Measurements from ENCODE around the gene ZNF254. TPM values are rescaled to one million over a fixed set of nuclear protein-coding genes. Genes with fewer than 3 reads are reported as not detected.
A peak's percentile ranks its signal among the peaks of the same experiment; 100 is the strongest.
"Not testable (repeated sequence)": the region's sequence is repeated elsewhere in the genome, so short reads cannot be mapped to it uniquely, and the experiment has no call there.

The ZNF254 gene
- total RNA-seq, 1 donor from 2014 or later = 16.9 TPM

DNA sequence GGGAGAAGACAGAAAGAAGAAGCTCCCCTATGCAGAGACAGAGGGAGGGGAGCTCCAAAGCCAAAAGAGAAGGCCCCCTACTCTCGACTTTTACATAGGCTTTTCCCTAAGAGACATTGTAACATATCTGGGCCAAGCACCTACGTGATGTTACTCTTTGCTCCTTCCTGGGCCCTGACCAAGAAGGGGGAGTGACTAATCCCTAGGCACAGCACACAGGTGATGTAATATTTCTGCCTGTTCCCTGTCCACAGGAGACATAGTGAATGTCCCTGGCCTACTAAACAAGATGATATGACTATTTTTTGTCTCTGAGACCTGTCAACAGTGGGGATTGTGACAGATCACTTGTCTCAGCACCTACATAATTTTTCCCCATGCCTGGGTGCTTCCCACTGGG lies 15.9 kb upstream of the ZNF254 start:
- no peaks in the 10 kb centered on the region for H3K9me3 ChIP-seq
- H3K27me3 ChIP-seq = no peaks in the 10 kb centered on the region
- TF ChIP-seq CTCF (IDR thresholded peaks at IDR 0.05) = no peak
- TF ChIP-seq POLR2A (IDR thresholded peaks at IDR 0.05) = no peak
- TF ChIP-seq POLR2AphosphoS5 (IDR thresholded peaks at IDR 0.05; ENCODE audit: insufficient read depth in 1 of 2, low read depth in 1 of 2) = no peak
- no peaks in the 10 kb centered on the region for H3K4me1 ChIP-seq
- DNase-seq (ENCODE audit: extremely low spot score in 2 of 2) = no peak
- H3K4me3 ChIP-seq = no peak overlapping the region
- peaks cover 0 to 8% of the 10 kb centered on the region in 2 donors for H3K36me3 ChIP-seq
- intact Hi-C loops (cut with DNase I) = no loop called here
- H3K27ac ChIP-seq = no peak overlapping the region

GRCh38 chr19:24072720-24073119 lies 14.3 kb upstream of the ZNF254 start:
- no peak for DNase-seq (ENCODE audit: extremely low spot score in 2 of 2)
- no peak overlapping the region for H3K27ac ChIP-seq
- peaks cover 0 to 3% of the 10 kb centered on the region in 2 donors for H3K36me3 ChIP-seq
- H3K4me3 ChIP-seq = no peak overlapping the region
- no peaks in the 10 kb centered on the region for H3K4me1 ChIP-seq
- no peaks in the 10 kb centered on the region for H3K27me3 ChIP-seq
- no peaks in the 10 kb centered on the region for H3K9me3 ChIP-seq
- TF ChIP-seq POLR2A (IDR thresholded peaks at IDR 0.05) = no peak
- no peak for TF ChIP-seq CTCF (IDR thresholded peaks at IDR 0.05)
- no peak for TF ChIP-seq POLR2AphosphoS5 (IDR thresholded peaks at IDR 0.05; ENCODE audit: insufficient read depth in 1 of 2, low read depth in 1 of 2)
- intact Hi-C loops (cut with DNase I) = no loop called here

- Histone ChIP-seq H3K36me3 (no peaks in the 10 kb centered on the region), H3K4me1 (no peaks in the 10 kb centered on the region), H3K9me3 (no peaks in the 10 kb centered on the region), H3K27ac (no peak overlapping the region), H3K27me3 (no peaks in the 10 kb centered on the region), H3K4me3 (no peak overlapping the region)
- no peak for DNase-seq (ENCODE audit: extremely low spot score in 2 of 2)
- TF ChIP-seq CTCF (IDR thresholded peaks at IDR 0.05) = no peak
- no peak for TF ChIP-seq POLR2A (IDR thresholded peaks at IDR 0.05)
- no peak for TF ChIP-seq POLR2AphosphoS5 (IDR thresholded peaks at IDR 0.05; ENCODE audit: insufficient read depth in 1 of 2, low read depth in 1 of 2)
- intact Hi-C loops (cut with DNase I) = no loop called here
Measured at GRCh38 chr19:24073807-24074206, 13.2 kb upstream of the ZNF254 start.

DNA sequence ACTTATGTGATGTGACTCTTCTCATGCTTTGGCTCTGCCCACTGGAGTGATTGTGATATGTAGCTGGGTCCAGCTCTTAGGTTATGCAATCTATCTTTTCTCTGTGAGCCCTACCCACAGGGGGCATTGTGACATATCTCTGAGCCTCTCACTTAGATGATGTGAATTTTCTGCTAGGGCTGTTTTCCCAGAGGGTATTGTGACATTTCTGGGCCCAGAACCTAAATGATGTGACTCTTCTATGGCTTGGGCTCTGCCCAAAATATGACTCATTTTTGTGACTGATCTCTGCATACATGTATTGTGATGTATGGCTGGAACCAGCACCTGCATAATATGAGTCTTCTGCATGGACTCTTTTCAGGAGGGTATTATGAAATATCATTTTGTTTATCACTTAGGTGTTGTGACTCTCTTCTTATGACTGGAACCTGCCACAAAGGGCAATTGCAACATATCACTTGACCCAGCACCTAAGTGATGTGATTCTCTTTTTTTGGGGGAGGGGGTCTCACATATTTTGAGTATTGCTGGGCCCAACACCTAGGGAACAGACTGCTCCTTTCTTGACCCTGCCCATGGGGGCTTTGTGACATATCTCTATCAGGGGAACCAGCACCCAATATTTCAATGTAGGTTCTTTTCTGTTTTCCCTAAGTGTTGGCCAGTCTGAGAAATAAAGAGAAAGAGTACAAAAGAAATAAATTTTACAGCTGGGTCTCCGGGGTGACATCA lies 12.1 kb upstream of the ZNF254 start:
- H3K9me3 ChIP-seq = no peaks in the 10 kb centered on the region
- no peaks in the 10 kb centered on the region for H3K4me1 ChIP-seq
- intact Hi-C loops (cut with DNase I) = no loop called here
- H3K27ac ChIP-seq = no peak overlapping the region
- DNase-seq (ENCODE audit: extremely low spot score in 2 of 2) = peak; percentile 16 to 25
- TF ChIP-seq POLR2A (IDR thresholded peaks at IDR 0.05) (no peak), POLR2AphosphoS5 (IDR thresholded peaks at IDR 0.05; ENCODE audit: insufficient read depth in 1 of 2, low read depth in 1 of 2) (no peak), CTCF (IDR thresholded peaks at IDR 0.05) (no peak)
- H3K27me3 ChIP-seq = no peaks in the 10 kb centered on the region
- H3K36me3 ChIP-seq = no peaks in the 10 kb centered on the region
- H3K4me3 ChIP-seq = no peak overlapping the region

- intact Hi-C loops (cut with DNase I); DNase-seq (ENCODE audit: extremely low spot score in 2 of 2); H3K27me3 ChIP-seq; H3K36me3 ChIP-seq; H3K9me3 ChIP-seq; H3K4me3 ChIP-seq; H3K4me1 ChIP-seq; H3K27ac ChIP-seq: not testable (repeated sequence)
Measured at GRCh38 chr19:24075530-24075929, 11.5 kb upstream of the ZNF254 start.

Measured in vagina (tissue), 2 donors.